ENCODE results near the gene GLP2R.
"Not testable (repeated sequence)": the region's sequence is repeated elsewhere in the genome, so short reads cannot be mapped to it uniquely, and the experiment has no call there.

GLP2R gene

DNA sequence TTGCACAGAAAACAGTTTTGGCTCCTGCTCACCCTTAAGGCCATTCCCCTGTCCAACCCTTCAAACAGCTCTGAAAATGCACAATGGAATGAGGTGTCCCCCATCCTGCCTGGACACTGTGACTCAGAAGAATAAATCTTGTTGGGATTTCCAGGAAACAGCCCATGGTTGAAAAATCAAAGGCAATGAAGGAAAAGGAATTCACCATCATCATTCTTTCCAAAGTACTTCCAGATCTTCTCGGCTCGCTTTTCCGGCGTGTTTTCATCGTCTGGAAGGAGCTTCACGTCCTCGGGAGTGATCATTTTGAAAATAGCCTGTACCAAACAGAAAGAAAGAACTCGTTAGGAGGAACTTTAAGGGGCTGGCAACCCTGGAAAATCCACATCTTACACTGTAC, 75.1 kb downstream of the GLP2R start:
- no peak for DNase-seq

DNA sequence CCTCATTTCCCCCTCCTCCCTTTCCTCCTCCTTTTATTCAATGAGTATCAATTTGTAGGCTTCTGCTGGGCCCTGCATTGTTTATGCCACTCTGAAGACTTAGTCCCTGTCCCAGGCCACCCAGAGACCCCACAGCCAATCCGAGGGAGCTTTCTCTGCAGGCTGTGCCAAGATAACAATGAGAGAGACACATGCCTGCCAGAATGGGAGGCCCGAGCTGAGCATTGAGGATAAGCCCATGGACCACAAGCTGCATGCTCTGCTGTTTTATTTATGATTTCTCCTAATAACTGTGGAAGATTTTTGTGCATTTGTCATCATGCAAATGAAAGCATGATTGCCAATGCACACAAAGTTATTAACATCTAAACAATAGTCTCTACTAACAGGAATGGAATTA, 76.4 kb downstream of the GLP2R start:
- no peak for DNase-seq

DNA sequence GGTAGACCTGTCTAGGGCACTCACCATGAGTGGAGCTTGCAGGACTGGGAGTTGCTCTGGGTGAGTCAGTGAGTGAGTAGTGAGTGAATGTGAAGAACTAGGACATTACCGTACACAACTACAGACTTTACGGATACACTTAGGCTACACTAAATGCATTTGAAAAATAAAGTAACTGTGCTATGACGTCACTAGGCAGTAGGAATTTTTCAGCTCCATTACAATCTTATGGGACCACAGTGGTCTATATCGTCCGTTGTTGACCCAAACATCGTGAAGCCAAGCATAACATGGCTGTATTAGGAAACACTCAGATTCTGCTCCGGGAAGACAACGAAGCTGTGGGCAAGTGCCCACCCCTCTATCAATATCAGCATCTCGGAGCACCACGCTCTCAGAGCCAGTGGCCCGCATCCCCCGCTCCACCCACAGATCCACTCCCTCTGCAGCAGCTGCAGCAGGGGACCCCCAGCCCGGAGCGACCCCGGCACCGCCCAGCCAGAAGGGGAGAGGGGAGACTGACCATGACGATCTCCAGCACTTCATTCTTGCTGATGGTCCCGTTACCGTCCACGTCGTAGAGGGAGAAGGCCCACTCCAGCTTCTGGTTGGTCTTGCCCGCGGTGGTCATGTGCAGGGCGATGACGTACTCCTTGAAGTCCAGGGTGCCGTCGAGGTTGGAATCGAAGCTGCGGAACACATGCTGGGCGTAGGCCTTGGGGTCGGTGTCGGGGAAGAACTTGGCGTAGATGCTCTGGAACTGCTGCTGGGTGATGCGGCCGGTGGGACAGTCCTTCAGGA, 78.8 kb downstream of the GLP2R start:
- no peak for DNase-seq

DNA sequence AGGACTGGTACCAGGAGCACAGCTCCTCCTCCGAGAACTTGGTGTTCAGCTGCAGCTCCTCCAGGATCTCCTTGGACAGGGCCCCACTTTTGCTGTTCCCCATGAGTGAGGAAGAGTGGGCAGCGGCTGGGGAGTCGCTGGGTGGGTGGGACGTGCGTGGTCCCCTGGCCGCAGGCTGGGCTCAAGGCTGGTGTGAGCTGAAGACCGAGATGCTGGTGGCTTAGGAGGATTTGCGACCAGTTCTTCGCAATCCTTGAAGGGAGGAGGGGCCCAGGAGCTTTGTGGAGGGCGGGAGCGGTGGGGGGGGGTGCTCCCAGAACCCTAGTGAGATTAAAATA, 79.3 kb downstream of the GLP2R start, which contains the start of gene RCVRN:
Gene RCVRN, minus strand, starts transcription at position 194 of the 338 bp plus-strand sequence. Its CDS starts 91 bp downstream, at position 103.
- DNase-seq: no peak

DNA sequence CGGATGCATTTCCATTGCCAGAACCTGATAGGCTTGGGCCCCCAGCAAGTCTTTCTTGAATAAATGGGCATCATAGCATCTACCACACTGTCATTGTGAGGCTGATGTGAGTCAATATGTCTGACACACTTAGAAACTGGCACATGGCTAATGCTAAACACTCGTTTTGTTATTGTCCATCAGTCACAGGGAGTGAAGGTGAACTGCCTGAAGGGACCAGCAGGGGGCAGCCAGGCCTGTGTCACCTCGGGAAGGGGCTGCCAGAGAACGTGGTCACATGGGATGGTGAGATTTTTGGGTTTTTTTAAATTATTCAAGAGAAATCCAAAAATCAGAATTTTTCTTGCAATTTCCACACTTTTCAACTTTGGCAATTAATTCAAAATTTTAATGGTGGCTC, 80.2 kb downstream of the GLP2R start:
- DNase-seq: no peak

DNA sequence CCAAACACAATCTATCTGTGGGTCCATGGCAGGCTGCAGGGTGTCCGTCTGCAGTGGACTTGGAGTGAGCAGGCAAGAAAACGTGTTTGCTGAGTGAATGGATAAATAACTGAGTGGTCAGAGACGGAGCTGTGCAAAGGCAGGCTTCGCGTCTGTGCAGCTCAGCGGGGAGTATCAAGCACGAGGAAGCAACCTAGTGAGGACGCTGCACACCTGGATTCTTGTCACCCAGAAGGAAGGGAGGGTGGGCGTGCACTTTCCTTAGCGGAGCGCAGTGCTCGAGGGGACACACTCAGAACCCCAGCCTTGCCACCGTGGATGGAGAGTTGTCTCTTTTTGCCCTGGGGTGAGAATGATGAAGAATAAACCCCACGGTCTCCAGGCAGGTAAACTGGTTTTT, 80.9 kb downstream of the GLP2R start:
- DNase-seq: no peak

DNA sequence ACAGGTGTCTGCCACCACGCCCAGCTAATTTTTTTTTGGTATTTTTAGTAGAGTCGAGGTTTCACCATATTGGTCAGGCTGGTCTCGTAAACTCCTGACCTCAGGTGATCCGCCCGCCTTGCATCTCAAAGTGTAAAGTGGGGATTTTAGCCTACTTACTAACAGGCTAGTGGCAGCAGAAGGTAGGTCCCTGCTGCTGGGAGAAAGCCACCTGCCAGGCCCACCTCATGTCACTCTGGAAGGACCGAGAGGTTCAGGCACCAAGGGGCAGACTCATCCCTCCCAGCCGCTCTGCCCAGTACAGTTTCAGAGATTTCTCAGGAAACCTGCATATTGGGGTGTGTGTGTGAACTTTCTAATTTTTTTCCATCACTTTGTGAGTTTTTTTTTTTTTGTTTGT, 81.4 kb downstream of the GLP2R start:
- DNase-seq: no peak

DNA sequence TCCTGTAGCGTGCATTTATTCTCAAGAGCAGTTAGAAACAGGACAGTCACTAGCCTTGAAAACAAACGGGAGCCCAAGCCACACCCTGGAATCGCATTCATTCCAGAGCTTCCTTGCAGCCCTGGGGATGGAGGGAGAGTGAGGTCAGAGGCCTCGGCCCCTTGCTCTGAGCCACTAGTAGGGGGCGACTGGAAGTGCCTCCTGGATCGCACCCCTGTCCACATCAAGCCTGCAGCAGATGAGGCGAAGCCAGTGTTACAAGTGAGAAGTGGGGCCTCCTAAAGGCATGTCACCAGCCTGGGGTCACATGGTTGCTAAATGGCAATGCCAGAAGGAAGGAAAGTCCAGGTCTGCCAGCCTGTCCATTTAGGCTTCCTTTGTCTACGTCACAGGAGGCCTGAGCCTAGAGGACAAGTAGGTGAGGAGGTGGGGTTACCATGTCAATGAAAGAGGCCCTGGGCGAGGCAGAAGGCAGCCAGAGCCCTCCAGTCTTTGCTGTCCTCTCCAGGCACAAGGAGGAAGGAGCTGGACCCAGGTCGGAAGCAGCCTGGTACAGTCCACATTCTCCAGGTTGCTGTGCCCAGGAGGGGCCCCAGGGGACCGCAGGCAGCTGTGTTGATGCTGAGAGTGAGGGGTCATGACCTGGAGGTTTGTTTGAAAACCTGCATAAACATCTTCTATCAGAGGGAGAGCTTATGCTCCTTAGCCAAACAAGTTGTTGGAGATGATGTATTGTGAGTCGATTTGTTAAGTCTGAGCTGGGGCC, 82.3 kb downstream of the GLP2R start:
- no peak for DNase-seq

DNA sequence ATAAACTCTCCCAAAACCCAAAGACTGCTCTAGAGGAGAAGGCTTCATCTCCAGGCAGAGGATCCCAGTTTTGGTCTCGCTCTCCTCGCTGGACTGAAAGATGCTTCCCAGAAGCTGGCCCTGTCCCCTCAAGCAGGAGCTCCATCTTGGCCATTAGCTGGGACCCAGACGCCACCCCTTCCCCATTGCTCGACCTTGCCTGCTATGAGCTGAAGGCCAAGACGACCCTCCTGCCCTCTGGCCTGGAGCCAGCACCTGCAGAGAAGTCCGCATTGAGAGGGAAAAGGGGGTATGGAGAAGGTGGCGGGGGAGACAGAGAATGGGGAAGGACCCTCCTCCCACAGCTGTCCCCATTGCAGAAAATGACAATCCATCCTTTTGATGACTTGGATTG, 82.9 kb downstream of the GLP2R start:
- DNase-seq: no peak

DNA sequence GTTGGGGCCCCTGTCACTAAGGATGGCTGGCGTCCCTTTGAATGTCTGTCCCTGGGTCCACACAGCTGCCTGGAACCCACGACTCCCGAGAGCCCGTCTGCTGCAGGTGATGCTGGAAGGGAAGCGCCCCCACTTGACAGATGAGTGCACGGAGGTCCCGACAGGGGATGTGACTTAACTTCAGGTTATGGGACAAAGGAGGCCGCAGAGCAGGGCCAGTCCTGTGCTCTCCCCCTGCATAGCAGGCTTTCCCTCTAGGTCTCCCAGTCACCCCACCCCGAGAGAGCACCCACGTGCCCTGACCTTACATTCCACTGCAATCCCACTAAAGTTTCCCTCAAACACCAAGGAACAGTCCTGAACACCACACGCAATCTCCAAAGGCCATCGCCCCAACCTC, 85.4 kb downstream of the GLP2R start:
- DNase-seq: no peak

DNA sequence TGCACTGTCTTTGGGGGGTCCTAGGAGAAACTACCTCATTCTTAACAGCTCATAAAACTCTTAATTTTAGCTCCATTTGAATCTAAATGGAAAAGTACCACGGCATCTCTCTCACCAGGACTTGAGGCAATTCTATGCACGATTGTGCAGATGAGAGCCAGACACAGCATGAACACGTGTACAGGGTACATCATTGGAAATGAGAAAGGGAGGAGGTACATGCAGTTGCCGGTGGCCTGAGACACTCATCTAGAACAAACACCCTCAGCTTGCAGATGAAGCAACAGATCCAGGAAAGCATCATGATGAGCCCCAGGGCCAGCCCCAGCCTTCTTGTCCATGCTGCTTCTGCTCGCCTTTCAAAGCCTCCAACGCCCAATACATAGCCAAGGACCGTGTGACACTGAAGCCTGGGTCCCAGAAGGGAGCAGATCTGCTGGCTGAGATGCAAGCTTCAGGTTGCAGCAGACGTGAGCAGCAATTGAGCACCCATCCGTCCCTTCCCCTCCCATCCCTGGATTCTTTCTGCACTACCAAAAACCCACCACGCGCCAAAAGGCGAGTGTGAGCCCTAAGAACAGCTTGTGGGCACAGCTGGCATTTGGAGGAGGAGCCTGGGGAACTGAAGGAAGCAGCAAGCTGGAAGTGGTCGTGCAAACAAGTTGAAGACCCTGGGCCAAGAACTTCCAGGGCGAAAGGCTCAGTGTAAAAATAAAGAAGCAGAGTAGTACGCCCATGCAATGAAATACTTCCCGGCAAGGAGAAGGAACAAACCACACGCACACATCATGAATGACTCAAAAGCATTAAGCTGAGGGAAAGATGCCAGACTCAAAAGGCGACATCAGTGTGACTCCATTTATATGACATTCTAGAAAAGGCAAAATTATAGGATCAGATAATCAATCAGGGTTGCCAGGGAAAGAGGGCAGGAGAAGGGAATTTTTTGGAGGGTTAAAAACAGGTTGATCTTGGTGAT, 86.7 kb downstream of the GLP2R start:
- no peak for DNase-seq

DNA sequence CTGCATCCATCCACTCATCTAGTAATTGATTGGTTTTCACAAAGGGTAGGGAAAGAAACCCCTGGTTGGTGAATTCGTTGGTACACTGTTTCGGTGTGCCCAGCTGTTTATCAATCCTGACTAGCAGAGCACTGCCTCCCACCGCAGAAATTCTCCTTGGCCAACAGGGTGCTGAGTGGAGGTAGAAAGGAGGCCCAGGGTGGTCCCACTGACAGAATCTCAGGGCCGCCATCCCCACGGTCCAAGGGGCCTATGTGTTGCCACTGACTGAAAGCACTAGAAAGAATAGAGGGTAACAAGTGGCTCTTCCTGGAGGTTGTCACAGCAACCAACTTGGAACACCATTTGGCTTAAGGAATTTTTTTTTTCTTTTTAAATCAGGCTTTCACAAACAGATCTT, 87.8 kb downstream of the GLP2R start:
- DNase-seq: no peak

DNA sequence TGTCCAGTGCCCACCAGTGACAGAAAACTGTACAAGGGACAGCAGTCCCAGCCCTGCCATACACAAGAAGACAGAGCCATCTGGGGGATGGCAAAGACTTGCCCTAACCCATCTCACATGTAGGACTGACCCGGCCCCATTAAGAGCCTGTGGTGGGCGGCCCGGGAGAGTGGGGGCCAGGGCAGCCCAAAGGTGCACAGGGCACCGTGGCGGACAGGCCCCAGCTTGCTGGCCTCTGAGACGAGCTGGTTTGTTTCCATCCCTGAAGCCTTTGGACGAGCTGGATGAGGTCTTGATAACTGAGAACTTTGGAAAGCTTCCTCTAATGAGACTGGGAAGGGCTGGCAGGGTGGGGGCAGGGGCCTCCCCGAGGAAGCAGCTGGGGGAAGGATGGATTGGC, 90.4 kb downstream of the GLP2R start:
- DNase-seq: no peak

DNA sequence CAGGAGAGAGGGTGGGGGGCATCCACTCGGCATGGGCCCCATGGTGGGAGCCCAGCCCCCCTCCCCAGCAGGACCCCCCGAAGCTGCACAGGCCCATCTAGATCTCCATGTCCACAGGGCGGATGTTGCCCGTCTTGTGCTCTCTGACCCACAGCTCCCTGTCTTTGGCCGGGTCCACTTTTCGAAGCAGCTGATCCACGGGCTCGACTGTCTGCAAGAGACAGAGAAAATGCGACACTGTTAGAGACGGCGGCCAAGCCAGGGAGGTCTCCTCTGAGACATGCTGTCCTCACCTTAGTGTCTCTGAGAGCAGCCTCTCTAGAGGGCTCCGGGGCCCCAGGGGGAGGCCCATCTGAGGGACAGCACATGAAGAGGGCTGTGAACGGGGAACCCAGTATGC, 91.4 kb downstream of the GLP2R start:
- no peak for DNase-seq

DNA sequence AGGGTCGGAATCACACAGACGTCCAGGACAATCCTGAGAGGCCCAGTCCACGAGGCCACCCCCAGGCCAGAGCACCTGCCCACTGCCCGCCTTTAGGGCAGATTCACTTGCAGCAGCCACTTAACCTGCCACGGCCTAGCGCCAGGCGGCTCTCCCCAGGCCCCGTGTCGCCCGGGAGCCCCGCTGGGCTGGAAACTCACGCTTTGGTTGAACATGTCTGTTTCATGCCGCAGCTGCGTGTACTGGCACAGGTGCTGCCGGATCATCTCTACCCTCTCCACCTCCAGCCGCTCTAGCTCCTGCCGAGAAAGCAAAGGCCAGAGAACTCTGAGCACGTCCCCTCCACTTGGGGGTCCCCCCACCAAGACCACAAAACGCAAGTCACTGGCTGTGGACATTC, 92.1 kb downstream of the GLP2R start:
- DNase-seq: no peak

DNA sequence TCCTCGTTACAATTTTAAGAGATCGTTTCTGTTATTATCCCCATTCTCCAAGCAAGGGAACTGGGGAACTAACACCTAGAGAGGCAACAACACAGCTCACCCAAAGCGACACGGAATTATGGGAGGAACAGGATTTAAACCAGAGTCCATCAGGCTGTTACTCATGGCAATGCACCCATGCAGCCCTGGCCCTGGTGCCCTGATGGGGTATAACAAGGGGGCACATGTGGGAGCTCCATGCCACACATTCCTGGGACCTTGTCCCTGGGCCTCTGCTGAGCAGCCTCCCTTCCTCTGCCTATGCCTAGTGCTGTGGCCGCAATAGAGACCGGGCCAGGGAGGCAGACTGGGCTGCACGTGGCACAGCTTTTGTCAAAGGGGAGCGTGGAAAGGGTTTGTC, 92.6 kb downstream of the GLP2R start:
- DNase-seq: no peak

DNA sequence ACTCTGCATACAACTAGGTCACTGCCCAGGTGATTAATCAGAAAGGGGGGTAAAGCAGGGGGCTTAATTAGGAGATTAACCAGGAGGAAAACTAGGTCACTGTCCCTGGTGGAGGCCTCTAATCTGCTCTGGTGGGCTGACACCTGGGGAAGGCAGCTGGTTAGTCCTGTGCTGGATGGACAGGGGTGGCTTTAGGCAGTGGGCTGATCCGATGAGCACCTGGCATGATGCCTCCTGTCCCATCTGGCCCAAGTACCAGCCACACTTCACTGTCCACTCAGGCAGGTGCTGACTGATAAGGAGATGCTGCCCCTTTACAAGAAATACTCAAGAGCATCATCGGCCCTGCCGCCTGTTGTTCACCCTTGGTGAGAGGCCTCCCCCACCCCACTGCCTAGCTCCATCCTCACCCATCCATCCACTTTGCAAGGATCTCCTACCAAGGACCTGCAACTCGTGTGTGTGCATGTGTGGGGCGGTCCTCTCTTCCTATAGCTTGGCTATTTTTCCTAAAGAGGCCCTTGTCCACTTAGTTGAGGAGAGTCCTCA, 93.2 kb downstream of the GLP2R start:
- DNase-seq: no peak

DNA sequence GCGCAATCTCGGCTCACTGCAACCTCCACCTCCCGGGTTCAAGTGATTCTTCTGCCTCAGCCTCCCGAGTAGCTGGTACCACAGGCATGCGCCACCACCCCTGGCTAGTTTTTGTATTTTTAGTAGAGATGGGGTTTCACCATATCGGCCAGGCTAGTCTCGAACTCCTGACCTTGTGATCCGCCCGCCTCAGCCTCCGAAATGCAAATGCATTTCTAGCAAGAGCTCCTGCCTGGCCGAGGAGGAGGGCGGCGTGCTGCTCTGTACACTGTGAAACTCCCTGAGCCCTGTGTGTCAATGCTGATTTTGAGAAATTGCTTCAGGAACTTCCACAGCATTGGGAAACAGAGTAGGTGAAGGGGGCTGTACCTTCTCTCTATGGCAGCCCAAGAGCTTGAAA, 95.5 kb downstream of the GLP2R start:
- not testable (repeated sequence) for DNase-seq

DNA sequence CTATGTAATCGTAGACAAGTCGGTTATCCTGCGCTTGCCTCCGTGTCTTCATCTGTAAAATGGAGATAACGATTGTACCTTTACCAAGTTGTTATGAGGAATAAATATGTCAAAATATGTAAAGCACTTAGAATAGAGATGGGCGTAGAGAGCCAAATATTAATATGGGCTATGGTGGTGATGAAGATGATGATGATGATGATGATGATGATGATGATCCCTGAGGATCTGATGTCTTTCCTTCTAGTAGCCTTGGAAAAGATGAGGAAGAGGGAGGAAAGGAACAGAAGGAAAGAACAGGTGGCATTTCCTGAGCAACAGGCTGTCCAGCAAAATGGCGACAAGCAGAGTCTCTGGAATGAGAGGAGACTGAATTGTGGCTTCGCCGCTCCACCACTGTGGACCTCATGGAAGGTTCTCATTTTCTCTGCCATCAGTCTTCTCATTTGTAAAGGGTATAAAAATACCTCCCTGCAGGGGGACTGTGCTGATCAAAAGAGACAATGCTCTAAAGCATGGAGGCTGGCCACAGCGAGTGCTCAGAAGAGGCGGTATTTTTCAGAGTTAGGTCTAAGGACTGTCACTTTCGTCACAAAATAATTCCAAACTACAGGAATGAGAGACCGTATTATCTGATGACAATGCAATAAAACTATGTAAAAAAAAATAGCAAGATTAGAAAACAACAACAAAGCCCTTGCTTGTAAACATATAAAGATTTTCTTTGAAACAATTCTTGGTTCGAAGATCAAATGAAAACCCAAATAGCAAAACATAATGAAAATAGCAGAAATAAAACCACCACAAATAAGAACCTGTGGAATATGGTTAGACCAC, 96.5 kb downstream of the GLP2R start:
- DNase-seq: no peak

DNA sequence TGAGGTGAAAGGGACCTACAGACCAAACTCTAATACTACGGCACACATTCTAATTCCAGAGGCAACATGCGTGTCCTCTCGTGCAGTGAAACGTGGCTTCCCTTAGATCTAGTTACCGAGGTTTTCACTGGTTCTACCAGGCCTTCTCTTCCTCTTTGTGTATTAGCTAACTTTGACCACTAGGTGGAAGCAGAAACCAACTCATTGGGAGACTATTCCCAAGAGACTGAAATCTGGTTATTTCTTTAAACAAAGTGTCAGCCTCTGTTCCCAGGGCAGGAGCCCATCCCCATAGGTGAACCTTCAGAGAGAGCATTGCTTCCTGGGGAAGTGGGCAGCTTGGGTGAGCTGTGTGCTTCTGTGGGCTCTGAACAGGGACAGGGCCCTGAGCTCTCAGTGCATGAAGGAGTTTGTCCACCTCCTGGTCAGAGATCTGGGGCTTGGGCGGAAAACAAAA, 99.0 kb downstream of the GLP2R start:
- DNase-seq: peak; percentile 6 to 72

DNA sequence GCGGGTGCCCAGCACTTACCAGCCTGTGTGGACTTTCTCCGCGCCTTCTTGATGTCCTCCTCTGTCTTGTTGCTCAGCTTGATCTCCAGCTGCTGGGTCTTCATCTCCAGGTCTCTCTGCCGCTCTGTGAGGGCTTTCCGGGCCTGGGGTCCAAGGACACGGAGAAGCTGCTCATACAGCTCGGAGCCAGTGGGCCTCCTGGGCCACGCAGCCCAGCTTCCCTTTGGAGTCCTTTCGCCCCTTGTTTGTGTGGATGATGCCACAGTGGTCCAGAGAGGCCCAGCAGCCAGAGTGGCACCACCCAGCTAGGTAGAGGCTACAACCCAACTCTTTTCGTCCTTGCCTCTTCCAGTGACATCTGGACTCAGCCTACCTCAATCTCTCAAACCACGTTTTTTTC, 99.7 kb downstream of the GLP2R start:
- DNase-seq: no peak

All from NCI-H446 (cell line).